Measurements from ENCODE around the gene WIPI1.

- TF ChIP-seq CTCF (IDR thresholded peaks at IDR 0.05) = no peak
- no peak for TF ChIP-seq ZNF138 (CRISPR knock-in tag; conservative IDR thresholded peaks at IDR 0.05)
- TF ChIP-seq SP1 (CRISPR knock-in tag; conservative IDR thresholded peaks at IDR 0.05) = no peak
- no peak for TF ChIP-seq SMAD4 (CRISPR knock-in tag; IDR thresholded peaks at IDR 0.05)
- TF ChIP-seq ZNF512 (CRISPR knock-in tag; IDR thresholded peaks at IDR 0.05; ENCODE audit: borderline replicate concordance) = no peak
- no peak for TF ChIP-seq NR3C1 (CRISPR knock-in tag; conservative IDR thresholded peaks at IDR 0.05; ENCODE audit: low read depth)
- TF ChIP-seq ATF2 (CRISPR knock-in tag; IDR thresholded peaks at IDR 0.05; ENCODE audit: borderline replicate concordance, low read depth) = no peak
- no peak for TF ChIP-seq CBFB (CRISPR knock-in tag; IDR thresholded peaks at IDR 0.05; ENCODE audit: low read depth)
- TF ChIP-seq PRDM15 (CRISPR knock-in tag; IDR thresholded peaks at IDR 0.05) = no peak
- no peak for TF ChIP-seq CREM (CRISPR knock-in tag; IDR thresholded peaks at IDR 0.05)
- no peak for TF ChIP-seq OVOL2 (CRISPR knock-in tag; IDR thresholded peaks at IDR 0.05; ENCODE audit: borderline replicate concordance)
- no peak for TF ChIP-seq ZNF416 (CRISPR knock-in tag; IDR thresholded peaks at IDR 0.05)
- TF ChIP-seq ZBTB43 (CRISPR knock-in tag; IDR thresholded peaks at IDR 0.05) = no peak
Observed at GRCh38 chr17:68384471-68384870, 72.8 kb downstream of the WIPI1 start.

All from WTC11 (cell line).